ENCODE results near the gene CDK17.

Gene CDK17

GRCh38 chr12:96294831-96295230, 105.4 kb downstream of the CDK17 start:
- Histone ChIP-seq H3K36me3 (ENCODE audit: control insufficient read depth in 2 of 2, insufficient read depth in 2 of 2, low read length in 2 of 2) (peaks cover 7 to 9% of the 10 kb centered on the region in 2 donors), H3K4me1 (ENCODE audit: control insufficient read depth in 2 of 2, insufficient read depth in 2 of 2, low read length in 2 of 2) (no peaks in the 10 kb centered on the region), H3K9me3 (ENCODE audit: control insufficient read depth in 2 of 2, low read length in 2 of 2) (no peaks in the 10 kb centered on the region), H3K4me3 (ENCODE audit: low read length in 2 of 2) (no peak overlapping the region), H3K27me3 (ENCODE audit: control insufficient read depth in 2 of 2, insufficient read depth in 2 of 2, low read length in 2 of 2) (no peaks in the 10 kb centered on the region), H3K9ac (ENCODE audit: low read depth in 1 of 2, low read length in 2 of 2) (no peak overlapping the region), H3K27ac (ENCODE audit: low read depth in 2 of 2, low read length in 2 of 2) (no peak overlapping the region)

- Histone ChIP-seq H3K27ac (ENCODE audit: low read depth in 2 of 2, low read length in 2 of 2) (no peak overlapping the region), H3K36me3 (ENCODE audit: control insufficient read depth in 2 of 2, insufficient read depth in 2 of 2, low read length in 2 of 2) (peaks cover 19 to 24% of the 10 kb centered on the region in 2 donors), H3K9ac (ENCODE audit: low read depth in 1 of 2, low read length in 2 of 2) (no peak overlapping the region), H3K27me3 (ENCODE audit: control insufficient read depth in 2 of 2, insufficient read depth in 2 of 2, low read length in 2 of 2) (no peaks in the 10 kb centered on the region), H3K9me3 (ENCODE audit: control insufficient read depth in 2 of 2, low read length in 2 of 2) (no peaks in the 10 kb centered on the region), H3K4me1 (ENCODE audit: control insufficient read depth in 2 of 2, insufficient read depth in 2 of 2, low read length in 2 of 2) (no peaks in the 10 kb centered on the region), H3K4me3 (ENCODE audit: low read length in 2 of 2) (no peak overlapping the region)
These were observed 107.1 kb downstream of the CDK17 start for GRCh38 chr12:96293093-96293492.

GRCh38 chr12:96289067-96289466, 111.2 kb downstream of the CDK17 start:
- Histone ChIP-seq H3K4me3 (ENCODE audit: low read length in 2 of 2) (no peak overlapping the region), H3K36me3 (ENCODE audit: control insufficient read depth in 2 of 2, insufficient read depth in 2 of 2, low read length in 2 of 2) (peaks cover 30 to 41% of the 10 kb centered on the region in 2 donors), H3K9ac (ENCODE audit: low read depth in 1 of 2, low read length in 2 of 2) (no peak overlapping the region), H3K4me1 (ENCODE audit: control insufficient read depth in 2 of 2, insufficient read depth in 2 of 2, low read length in 2 of 2) (no peaks in the 10 kb centered on the region), H3K27me3 (ENCODE audit: control insufficient read depth in 2 of 2, insufficient read depth in 2 of 2, low read length in 2 of 2) (no peaks in the 10 kb centered on the region), H3K9me3 (ENCODE audit: control insufficient read depth in 2 of 2, low read length in 2 of 2) (no peaks in the 10 kb centered on the region), H3K27ac (ENCODE audit: low read depth in 2 of 2, low read length in 2 of 2) (no peak overlapping the region)

GRCh38 chr12:96285158-96285557, 115.1 kb downstream of the CDK17 start:
- Histone ChIP-seq H3K9ac (ENCODE audit: low read depth in 1 of 2, low read length in 2 of 2) (no peak overlapping the region), H3K27me3 (ENCODE audit: control insufficient read depth in 2 of 2, insufficient read depth in 2 of 2, low read length in 2 of 2) (no peaks in the 10 kb centered on the region), H3K4me1 (ENCODE audit: control insufficient read depth in 2 of 2, insufficient read depth in 2 of 2, low read length in 2 of 2) (no peaks in the 10 kb centered on the region), H3K27ac (ENCODE audit: low read depth in 2 of 2, low read length in 2 of 2) (no peak overlapping the region), H3K9me3 (ENCODE audit: control insufficient read depth in 2 of 2, low read length in 2 of 2) (no peaks in the 10 kb centered on the region), H3K36me3 (ENCODE audit: control insufficient read depth in 2 of 2, insufficient read depth in 2 of 2, low read length in 2 of 2) (peaks cover 57 to 59% of the 10 kb centered on the region in 2 donors), H3K4me3 (ENCODE audit: low read length in 2 of 2) (no peak overlapping the region)

- H3K4me3 ChIP-seq (ENCODE audit: low read length in 2 of 2), result no peak overlapping the region
- H3K36me3 ChIP-seq (ENCODE audit: control insufficient read depth in 2 of 2, insufficient read depth in 2 of 2, low read length in 2 of 2), result peaks cover 23 to 28% of the 10 kb centered on the region in 2 donors
- no peaks in the 10 kb centered on the region for H3K4me1 ChIP-seq (ENCODE audit: control insufficient read depth in 2 of 2, insufficient read depth in 2 of 2, low read length in 2 of 2)
- no peaks in the 10 kb centered on the region for H3K27me3 ChIP-seq (ENCODE audit: control insufficient read depth in 2 of 2, insufficient read depth in 2 of 2, low read length in 2 of 2)
- no peak overlapping the region for H3K9ac ChIP-seq (ENCODE audit: low read depth in 1 of 2, low read length in 2 of 2)
- H3K27ac ChIP-seq (ENCODE audit: low read depth in 2 of 2, low read length in 2 of 2), result no peak overlapping the region
- H3K9me3 ChIP-seq (ENCODE audit: control insufficient read depth in 2 of 2, low read length in 2 of 2), result no peaks in the 10 kb centered on the region
These were observed 125.9 kb downstream of the CDK17 start for GRCh38 chr12:96274331-96274730.

GRCh38 chr12:96271469-96272199, 128.6 kb downstream of the CDK17 start:
- Histone ChIP-seq H3K27me3 (ENCODE audit: control insufficient read depth in 2 of 2, insufficient read depth in 2 of 2, low read length in 2 of 2) (no peaks in the 10 kb centered on the region), H3K9ac (ENCODE audit: low read depth in 1 of 2, low read length in 2 of 2) (no peak overlapping the region), H3K4me3 (ENCODE audit: low read length in 2 of 2) (no peak overlapping the region), H3K9me3 (ENCODE audit: control insufficient read depth in 2 of 2, low read length in 2 of 2) (no peaks in the 10 kb centered on the region), H3K4me1 (ENCODE audit: control insufficient read depth in 2 of 2, insufficient read depth in 2 of 2, low read length in 2 of 2) (no peaks in the 10 kb centered on the region), H3K36me3 (ENCODE audit: control insufficient read depth in 2 of 2, insufficient read depth in 2 of 2, low read length in 2 of 2) (peaks cover 12 to 34% of the 10 kb centered on the region in 2 donors), H3K27ac (ENCODE audit: low read depth in 2 of 2, low read length in 2 of 2) (no peak overlapping the region)

GRCh38 chr12:96266238-96266637, 134.0 kb downstream of the CDK17 start:
- H3K36me3 ChIP-seq (ENCODE audit: control insufficient read depth in 2 of 2, insufficient read depth in 2 of 2, low read length in 2 of 2), result peaks cover 4 to 26% of the 10 kb centered on the region in 2 donors
- H3K4me1 ChIP-seq (ENCODE audit: control insufficient read depth in 2 of 2, insufficient read depth in 2 of 2, low read length in 2 of 2), result no peaks in the 10 kb centered on the region
- no peak overlapping the region for H3K27ac ChIP-seq (ENCODE audit: low read depth in 2 of 2, low read length in 2 of 2)
- no peak overlapping the region for H3K9ac ChIP-seq (ENCODE audit: low read depth in 1 of 2, low read length in 2 of 2)
- no peaks in the 10 kb centered on the region for H3K9me3 ChIP-seq (ENCODE audit: control insufficient read depth in 2 of 2, low read length in 2 of 2)
- H3K27me3 ChIP-seq (ENCODE audit: control insufficient read depth in 2 of 2, insufficient read depth in 2 of 2, low read length in 2 of 2), result no peaks in the 10 kb centered on the region
- H3K4me3 ChIP-seq (ENCODE audit: low read length in 2 of 2), result no peak overlapping the region

GRCh38 chr12:96265836-96266235, 134.4 kb downstream of the CDK17 start:
- Histone ChIP-seq H3K27ac (ENCODE audit: low read depth in 2 of 2, low read length in 2 of 2) (no peak overlapping the region), H3K4me1 (ENCODE audit: control insufficient read depth in 2 of 2, insufficient read depth in 2 of 2, low read length in 2 of 2) (no peaks in the 10 kb centered on the region), H3K4me3 (ENCODE audit: low read length in 2 of 2) (no peak overlapping the region), H3K9me3 (ENCODE audit: control insufficient read depth in 2 of 2, low read length in 2 of 2) (no peaks in the 10 kb centered on the region), H3K27me3 (ENCODE audit: control insufficient read depth in 2 of 2, insufficient read depth in 2 of 2, low read length in 2 of 2) (no peaks in the 10 kb centered on the region), H3K9ac (ENCODE audit: low read depth in 1 of 2, low read length in 2 of 2) (no peak overlapping the region), H3K36me3 (ENCODE audit: control insufficient read depth in 2 of 2, insufficient read depth in 2 of 2, low read length in 2 of 2) (peaks cover 6 to 22% of the 10 kb centered on the region in 2 donors)

- H3K4me1 ChIP-seq (ENCODE audit: control insufficient read depth in 2 of 2, insufficient read depth in 2 of 2, low read length in 2 of 2), result no peaks in the 10 kb centered on the region
- peaks cover 9 to 24% of the 10 kb centered on the region in 2 donors for H3K36me3 ChIP-seq (ENCODE audit: control insufficient read depth in 2 of 2, insufficient read depth in 2 of 2, low read length in 2 of 2)
These were observed 134.8 kb downstream of the CDK17 start for GRCh38 chr12:96265400-96265799.

GRCh38 chr12:96263449-96263902, 136.8 kb downstream of the CDK17 start:
- H3K27me3 ChIP-seq (ENCODE audit: control insufficient read depth in 2 of 2, insufficient read depth in 2 of 2, low read length in 2 of 2), result no peaks in the 10 kb centered on the region
- H3K9me3 ChIP-seq (ENCODE audit: control insufficient read depth in 2 of 2, low read length in 2 of 2), result no peaks in the 10 kb centered on the region
- H3K27ac ChIP-seq (ENCODE audit: low read depth in 2 of 2, low read length in 2 of 2), result no peak overlapping the region
- no peak overlapping the region for H3K4me3 ChIP-seq (ENCODE audit: low read length in 2 of 2)
- H3K4me1 ChIP-seq (ENCODE audit: control insufficient read depth in 2 of 2, insufficient read depth in 2 of 2, low read length in 2 of 2), result no peaks in the 10 kb centered on the region
- no peak overlapping the region for H3K9ac ChIP-seq (ENCODE audit: low read depth in 1 of 2, low read length in 2 of 2)
- H3K36me3 ChIP-seq (ENCODE audit: control insufficient read depth in 2 of 2, insufficient read depth in 2 of 2, low read length in 2 of 2), result peaks cover 9 to 18% of the 10 kb centered on the region in 2 donors

More at GRCh38 chr12:96265400-96265799, 134.8 kb downstream of the CDK17 start:
- H3K27ac ChIP-seq (ENCODE audit: low read depth in 2 of 2, low read length in 2 of 2), result no peak overlapping the region
- H3K4me3 ChIP-seq (ENCODE audit: low read length in 2 of 2), result no peak overlapping the region
- H3K27me3 ChIP-seq (ENCODE audit: control insufficient read depth in 2 of 2, insufficient read depth in 2 of 2, low read length in 2 of 2), result no peaks in the 10 kb centered on the region
- no peak overlapping the region for H3K9ac ChIP-seq (ENCODE audit: low read depth in 1 of 2, low read length in 2 of 2)
- no peaks in the 10 kb centered on the region for H3K9me3 ChIP-seq (ENCODE audit: control insufficient read depth in 2 of 2, low read length in 2 of 2)
